ENCODE measurements around the gene PLD3.

DNA sequence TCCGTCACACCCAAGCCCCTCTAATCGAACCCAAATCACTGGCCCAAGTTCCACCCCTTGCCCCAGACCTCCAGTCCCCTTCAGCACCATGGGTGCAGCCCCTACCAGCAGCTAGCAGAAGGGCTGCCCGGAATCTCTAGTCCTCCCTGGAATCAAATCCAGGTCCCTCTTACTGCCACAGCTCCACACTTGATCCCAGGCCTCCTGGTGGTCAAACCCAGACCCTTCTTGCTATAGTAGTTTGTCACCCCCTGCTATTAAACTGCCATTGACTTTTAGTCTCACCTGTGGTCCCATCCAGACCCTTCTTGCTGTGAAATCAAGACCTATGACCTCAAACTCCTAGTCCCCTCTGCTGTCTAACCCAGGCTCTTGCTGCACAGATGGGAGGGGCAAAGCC, 32.8 kb downstream of the PLD3 start:
- TF ChIP-seq POLR2A (IDR thresholded peaks at IDR 0.05) = no peak
- TF ChIP-seq, protein P1, sequence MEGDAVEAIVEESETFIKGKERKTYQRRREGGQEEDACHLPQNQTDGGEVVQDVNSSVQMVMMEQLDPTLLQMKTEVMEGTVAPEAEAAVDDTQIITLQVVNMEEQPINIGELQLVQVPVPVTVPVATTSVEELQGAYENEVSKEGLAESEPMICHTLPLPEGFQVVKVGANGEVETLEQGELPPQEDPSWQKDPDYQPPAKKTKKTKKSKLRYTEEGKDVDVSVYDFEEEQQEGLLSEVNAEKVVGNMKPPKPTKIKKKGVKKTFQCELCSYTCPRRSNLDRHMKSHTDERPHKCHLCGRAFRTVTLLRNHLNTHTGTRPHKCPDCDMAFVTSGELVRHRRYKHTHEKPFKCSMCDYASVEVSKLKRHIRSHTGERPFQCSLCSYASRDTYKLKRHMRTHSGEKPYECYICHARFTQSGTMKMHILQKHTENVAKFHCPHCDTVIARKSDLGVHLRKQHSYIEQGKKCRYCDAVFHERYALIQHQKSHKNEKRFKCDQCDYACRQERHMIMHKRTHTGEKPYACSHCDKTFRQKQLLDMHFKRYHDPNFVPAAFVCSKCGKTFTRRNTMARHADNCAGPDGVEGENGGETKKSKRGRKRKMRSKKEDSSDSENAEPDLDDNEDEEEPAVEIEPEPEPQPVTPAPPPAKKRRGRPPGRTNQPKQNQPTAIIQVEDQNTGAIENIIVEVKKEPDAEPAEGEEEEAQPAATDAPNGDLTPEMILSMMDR (IDR thresholded peaks at IDR 0.05) = no peak

Measured in right lobe of liver (tissue), 4 donors.